SK-N-SH (cell line): ENCODE data around the gene NEAT1.

Experiments
- CHD2 ChIP-seq: fragments of 150-350 bp; IDR thresholded peaks from 2 replicates; pipeline ENCODE4 v1.6.1; 2018; ENCODE audit warnings: low read length; ENCODE audit not compliant: partially characterized antibody
- EZH2phosphoT487 ChIP-seq: fragments of 200-600 bp; sonication (generic); IDR thresholded peaks from 2 replicates; pipeline ENCODE4 v1.6.1; 2017; ENCODE audit warnings: low read depth, mixed run types, mild to moderate bottlenecking, antibody characterized with exemption, moderate library complexity, borderline replicate concordance
- FOXM1 ChIP-seq: IDR thresholded peaks from 2 replicates; pipeline ENCODE4 v1.4.0; 2012; ENCODE audit warnings: low read depth, mild to moderate bottlenecking
- GATA2 ChIP-seq: sonication (generic); formaldehyde crosslinking; IDR thresholded peaks from 2 replicates; pipeline ENCODE4 v1.5.0; 2020; ENCODE audit warnings: mild to moderate bottlenecking, missing genetic modification reagents
- NRF1 ChIP-seq: IDR thresholded peaks from 2 replicates; pipeline ENCODE4 v1.6.1; 2012; ENCODE audit warnings: low read depth, mild to moderate bottlenecking, low read length
- POLR2AphosphoS5 ChIP-seq: IDR thresholded peaks from 2 replicates; pipeline ENCODE4 v1.6.1; 2012; ENCODE audit warnings: low read depth, low read length
- YY1 ChIP-seq: IDR thresholded peaks from 2 replicates; pipeline ENCODE4 v1.4.0; 2012; ENCODE audit warnings: low read depth, mild to moderate bottlenecking
- TF ChIP-seq, protein P1 (sequence below): fragments of 150-350 bp; IDR thresholded peaks from 2 replicates; pipeline ENCODE4 v1.6.1; 2017; ENCODE audit warnings: antibody characterized with exemption, low read length, low read depth, borderline replicate concordance
- TF ChIP-seq, protein P2 (sequence below): fragments of 200-600 bp; sonication (generic); IDR thresholded peaks from 2 replicates; pipeline ENCODE4 v1.6.1; 2017; ENCODE audit warnings: antibody characterized with exemption, mild to moderate bottlenecking, moderate library complexity

DNA sequence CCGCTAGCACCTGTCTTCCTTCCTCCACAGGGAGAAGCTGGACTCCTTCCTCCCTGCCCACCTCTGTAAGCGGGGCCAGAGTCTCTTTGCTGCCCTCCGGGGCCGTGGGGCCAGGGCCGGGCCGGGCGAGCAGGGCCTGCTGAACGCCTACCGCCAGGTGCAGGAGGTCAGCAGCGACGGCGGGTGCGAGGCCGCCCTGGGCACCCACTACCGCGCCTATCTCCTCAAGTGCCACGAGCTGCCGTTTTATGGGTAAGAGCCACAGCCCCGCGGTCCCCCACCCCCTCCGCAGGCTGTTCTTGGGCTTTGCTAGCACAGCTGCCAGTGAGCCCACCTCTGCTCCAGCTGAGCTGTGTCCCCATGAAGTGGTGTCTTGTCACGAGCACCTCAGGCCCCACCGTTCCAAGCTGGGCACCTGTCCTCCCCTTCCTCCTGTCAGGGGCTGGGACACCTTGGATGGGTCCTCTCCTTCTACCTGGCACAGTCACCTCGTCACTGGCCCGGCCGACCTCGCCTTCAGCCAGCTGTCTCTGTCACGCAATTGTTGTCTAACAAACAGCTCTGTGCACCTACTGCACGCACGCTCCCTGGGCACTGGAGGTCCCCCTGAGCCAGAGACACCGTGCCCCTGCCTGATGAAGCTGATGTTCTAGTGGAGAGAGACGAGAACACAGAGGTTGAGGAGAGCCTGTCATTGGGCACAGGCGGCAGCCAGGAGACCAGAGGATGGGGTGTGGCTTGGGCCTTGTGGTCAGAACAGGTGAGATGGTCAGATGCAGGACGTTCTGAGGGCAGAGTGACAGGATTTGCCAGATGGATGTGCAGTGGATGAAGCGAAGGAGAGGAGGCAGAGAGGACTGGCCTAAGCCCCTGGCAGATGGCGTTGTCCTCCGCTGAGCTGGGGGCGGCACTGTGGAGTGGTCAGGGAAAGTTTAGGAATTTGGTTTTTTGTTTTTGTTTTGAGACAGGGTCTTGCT, 25.5 kb upstream of the NEAT1 start:
- no peak for TF ChIP-seq FOXM1
- TF ChIP-seq CHD2 = no peak
- TF ChIP-seq EZH2phosphoT487 = no peak
- no peak for TF ChIP-seq NRF1
- TF ChIP-seq, protein P1, sequence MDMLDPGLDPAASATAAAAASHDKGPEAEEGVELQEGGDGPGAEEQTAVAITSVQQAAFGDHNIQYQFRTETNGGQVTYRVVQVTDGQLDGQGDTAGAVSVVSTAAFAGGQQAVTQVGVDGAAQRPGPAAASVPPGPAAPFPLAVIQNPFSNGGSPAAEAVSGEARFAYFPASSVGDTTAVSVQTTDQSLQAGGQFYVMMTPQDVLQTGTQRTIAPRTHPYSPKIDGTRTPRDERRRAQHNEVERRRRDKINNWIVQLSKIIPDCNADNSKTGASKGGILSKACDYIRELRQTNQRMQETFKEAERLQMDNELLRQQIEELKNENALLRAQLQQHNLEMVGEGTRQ = no peak
- TF ChIP-seq, protein P2, sequence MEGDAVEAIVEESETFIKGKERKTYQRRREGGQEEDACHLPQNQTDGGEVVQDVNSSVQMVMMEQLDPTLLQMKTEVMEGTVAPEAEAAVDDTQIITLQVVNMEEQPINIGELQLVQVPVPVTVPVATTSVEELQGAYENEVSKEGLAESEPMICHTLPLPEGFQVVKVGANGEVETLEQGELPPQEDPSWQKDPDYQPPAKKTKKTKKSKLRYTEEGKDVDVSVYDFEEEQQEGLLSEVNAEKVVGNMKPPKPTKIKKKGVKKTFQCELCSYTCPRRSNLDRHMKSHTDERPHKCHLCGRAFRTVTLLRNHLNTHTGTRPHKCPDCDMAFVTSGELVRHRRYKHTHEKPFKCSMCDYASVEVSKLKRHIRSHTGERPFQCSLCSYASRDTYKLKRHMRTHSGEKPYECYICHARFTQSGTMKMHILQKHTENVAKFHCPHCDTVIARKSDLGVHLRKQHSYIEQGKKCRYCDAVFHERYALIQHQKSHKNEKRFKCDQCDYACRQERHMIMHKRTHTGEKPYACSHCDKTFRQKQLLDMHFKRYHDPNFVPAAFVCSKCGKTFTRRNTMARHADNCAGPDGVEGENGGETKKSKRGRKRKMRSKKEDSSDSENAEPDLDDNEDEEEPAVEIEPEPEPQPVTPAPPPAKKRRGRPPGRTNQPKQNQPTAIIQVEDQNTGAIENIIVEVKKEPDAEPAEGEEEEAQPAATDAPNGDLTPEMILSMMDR = no peak
- TF ChIP-seq POLR2AphosphoS5 = no peak
- TF ChIP-seq YY1 = no peak
- no peak for TF ChIP-seq GATA2
